Suppressor macrophage (primary cell): ENCODE data around the gene GRAP.

Source experiments
- DNase-seq, 4 experiments: peaks; one replicate each; pipeline ENCODE4 v3.0.0-alpha.2; 2020 to 2022

Gene GRAP

DNA sequence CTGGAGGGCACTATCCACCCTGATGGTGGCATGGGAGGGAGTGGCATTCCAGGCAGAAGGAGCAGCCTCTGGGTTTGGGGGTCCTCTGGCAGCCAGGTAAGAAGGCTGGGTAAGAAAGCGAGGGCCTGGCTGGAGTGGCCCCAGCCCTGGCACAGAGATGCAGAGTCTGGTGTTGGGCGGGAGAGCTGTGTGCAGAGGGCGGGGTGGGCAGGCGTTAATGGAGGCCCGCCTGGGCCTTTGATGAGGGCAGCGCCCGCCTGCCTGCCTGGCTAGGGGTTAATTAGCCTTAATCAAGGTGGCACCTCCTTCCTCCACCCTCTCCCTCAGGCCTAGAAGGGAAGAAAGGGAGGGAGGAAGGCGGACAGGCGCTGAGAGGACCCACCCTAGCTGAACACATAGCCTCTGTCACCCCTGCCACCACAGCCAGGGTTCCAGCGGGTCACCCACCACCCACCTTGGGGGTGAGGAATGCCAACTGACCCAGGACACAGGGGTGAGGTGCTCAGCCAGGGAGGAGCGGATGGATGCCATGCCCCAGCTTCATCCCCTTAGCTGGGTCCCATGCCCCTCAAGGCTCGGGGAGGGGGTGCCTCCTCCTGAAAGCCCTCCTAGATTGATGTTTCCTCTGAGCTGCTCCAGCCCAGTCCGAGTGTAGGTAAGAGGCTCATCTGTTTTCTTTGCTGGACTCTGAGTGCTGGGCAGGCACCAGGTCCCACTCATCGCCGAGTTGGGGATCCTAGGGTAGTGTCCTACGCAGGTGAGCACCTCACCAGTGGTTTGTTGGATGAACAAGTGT is 28.8 kb downstream of the GRAP start:
- no peak for DNase-seq

- no peak for DNase-seq
Observed at GRCh38 chr17:19017401-19017800, 29.4 kb downstream of the GRAP start.

DNA sequence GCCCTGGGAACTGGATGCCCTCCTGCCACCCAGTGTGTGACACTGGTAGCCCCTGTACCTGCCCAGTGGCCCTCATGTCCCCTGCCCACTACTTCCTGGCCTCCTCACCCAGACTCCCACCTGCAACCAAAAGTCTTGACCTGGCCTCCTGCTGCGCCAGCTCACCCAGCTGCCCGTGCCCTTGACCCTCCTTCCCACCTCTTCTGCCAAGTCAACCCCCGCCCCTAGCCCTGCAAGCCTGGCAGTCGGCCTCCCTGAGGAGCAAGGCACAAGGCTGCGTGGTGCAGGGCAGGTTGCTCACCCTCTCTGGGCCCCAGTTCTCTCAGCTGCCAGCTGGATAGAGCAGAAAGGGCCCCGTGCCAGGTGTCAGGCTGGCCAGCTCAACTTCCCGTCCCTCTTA is 29.9 kb downstream of the GRAP start:
- DNase-seq = no peak

DNA sequence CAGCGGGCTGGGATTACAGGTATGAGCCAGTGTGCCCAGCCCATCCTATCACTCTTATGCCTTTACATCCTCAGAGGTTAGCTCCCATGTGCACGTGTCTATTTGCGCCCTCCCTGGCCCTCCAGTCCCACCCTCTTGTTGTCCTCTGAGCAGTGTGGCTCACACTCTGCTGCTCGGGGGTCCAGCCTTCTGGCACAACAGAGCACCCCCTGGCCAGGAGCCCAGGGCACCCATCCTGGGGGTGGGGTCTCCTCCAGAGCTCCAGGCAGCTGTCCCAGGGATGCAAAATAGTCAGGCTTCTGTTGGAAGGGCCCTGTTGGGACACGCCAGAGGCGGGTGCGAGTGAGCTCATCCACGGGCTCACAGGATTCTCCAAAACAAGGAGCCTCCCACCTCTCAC is 30.5 kb downstream of the GRAP start:
- DNase-seq = no peak

GRCh38 chr17:19015428-19015827 is 31.3 kb downstream of the GRAP start:
- DNase-seq = no peak

DNA sequence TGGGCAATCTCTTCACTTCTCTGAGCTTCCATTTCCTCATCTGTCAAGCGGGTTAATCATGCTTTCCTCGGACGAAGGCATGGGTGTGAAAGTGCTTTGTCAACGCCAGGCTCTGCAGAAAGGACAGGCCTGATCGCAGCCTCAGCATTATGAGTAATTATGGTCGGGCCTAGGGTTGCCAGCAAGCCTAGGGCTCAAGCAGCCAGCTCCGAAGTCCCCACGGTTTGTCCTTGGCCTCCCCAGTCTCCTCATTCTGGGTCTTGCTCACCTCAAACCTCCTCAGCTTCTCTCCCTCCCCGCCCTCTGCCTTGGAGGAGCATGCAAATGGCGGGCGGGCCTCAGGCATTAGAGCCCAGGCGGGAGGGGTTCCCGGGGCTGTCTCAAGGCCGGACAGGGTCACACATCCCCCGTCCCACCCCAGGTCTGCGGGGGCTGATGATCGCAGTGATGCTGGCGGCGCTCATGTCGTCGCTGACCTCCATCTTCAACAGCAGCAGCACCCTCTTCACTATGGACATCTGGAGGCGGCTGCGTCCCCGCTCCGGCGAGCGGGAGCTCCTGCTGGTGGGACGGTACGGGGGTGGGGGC is 32.0 kb downstream of the GRAP start:
- DNase-seq = peak; percentile 20 to 49 (median 34)

DNA sequence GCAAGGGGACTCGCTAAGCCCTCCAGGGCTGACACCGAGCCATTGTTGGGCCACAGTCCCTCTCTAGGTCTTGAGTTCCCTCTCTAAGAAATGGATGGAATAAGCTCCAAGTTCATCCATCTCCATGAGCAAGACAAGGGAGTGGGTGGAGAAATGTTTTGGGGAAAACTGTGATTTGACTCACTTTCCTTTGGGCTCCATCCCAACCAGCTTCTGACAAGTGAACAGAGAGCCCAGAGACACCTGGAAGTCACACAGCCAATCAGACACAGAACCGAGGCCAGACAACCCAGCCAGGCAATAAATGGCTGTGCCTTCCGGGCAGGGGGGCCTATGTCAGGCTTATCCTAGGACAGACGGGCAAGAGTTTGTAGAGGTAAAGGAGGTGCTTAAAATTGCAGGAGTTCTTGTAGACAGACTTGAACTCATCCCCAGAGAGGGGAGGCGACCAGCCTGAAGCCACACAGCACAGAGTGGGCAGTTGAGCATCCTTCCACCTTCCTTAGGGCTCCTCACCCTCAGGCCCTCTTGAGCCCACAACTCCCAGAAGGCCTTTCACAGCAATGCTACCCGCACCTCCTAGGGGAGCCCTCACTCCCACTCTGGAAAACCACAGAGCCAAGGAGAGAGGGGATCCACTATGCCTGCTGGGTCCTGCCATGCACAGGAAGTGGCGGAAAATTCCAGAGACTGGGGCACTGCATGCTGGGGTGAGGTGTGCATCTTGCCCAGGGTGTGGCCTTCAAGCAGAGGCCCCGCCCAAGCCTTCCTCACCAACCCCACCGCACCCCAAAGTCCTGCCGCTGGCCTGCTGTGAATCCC is 32.7 kb downstream of the GRAP start:
- no peak for DNase-seq

- DNase-seq = no peak
Observed at GRCh38 chr17:19013226-19013625, 33.5 kb downstream of the GRAP start.

GRCh38 chr17:19012171-19013080 is 34.3 kb downstream of the GRAP start:
- DNase-seq = no peak

- no peak for DNase-seq
Observed at GRCh38 chr17:19011581-19011980, 35.2 kb downstream of the GRAP start.

DNA sequence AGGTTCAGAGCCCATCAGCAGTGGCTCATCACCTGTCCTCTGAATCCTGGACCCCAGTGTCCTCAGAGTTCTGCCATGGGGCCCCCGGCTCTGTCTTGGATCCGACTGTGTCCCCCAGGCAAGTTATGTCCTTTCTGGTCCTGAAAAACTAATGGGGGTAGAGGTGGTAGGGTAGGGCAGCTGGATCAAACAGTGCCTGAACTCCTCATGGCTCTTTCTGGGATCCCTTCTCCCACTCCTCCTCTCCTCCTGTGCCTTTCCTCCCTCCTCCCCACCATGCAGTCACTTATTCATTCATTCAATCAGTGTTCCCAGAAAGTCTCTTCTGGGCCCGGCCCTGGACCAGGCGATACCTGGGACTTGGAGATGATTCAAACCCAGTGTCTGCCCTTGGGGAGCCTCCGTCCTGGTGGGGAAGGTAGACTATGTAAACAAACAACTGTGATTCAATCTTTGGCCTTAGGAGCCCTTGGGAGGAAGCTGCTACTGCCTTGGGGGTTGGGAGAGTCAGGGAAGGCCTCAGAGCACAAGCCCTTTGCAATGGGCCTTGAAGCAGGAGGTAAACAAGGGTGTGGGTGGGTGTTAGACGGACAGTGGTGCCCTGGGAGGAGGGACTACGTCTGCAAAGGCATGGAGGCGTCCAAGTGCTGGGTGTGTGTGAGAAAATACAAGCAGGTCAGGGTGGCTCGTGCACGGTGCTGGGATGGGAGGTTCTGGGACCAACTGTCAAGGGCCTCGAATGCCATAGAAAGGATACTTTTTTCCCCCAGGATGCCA is 35.8 kb downstream of the GRAP start:
- peak in 1 of 4 experiments; percentile 28 for DNase-seq

DNA sequence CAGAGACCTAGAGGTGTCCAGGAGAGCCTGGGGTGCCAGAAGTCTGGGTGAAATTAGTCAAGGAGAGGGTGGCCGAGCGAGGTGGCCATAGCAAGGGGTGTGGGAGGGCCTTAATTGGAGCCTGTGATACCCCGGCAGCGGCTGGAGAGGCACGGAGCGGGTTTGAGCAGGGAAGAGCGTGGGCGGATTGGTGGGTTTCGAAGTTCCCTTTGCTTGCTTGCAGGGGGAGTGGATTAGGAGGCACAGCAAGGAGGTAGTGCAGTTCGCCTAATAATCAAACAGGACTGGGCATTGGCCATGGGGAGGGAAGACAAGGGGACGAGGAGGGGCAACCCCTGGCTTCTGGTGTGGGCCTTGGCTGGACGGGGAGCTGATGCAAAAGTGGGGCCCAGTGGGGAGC is 36.8 kb downstream of the GRAP start:
- DNase-seq = no peak

- DNase-seq = no peak
Observed at GRCh38 chr17:19006698-19007097, 40.1 kb downstream of the GRAP start.

GRCh38 chr17:19005789-19006430 is 40.8 kb downstream of the GRAP start:
- DNase-seq = no peak

DNA sequence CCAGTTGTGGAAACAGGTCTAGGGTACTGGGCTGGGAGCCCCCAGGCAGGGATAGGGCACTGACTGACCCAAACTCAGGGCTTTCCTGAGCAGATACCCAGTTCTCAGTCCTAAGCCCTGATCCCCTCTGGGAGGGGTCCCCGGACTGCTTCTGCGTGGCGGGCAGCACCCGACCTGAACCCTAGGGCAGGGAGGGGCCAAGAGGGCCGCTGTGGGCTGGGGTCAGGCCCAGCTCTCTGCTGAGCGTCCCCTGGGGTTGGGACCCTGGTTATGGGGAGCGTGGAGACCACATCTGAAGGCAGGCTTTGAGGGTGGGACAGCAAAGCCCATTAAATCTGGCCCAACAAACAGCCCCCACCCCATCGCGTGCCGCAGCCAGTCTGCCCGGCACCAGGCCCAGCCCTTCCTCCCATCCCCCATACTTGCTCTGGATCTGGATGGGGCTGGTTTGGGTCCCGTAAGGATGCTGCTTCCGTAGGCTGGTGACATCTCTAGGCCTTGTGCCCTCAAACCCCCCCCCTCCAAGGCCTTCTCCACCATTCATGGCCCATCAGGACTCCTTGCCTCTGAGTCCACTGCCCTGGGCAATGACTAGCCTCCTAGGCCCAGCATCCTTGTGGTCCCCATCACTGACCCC is 41.5 kb downstream of the GRAP start:
- no peak for DNase-seq

DNA sequence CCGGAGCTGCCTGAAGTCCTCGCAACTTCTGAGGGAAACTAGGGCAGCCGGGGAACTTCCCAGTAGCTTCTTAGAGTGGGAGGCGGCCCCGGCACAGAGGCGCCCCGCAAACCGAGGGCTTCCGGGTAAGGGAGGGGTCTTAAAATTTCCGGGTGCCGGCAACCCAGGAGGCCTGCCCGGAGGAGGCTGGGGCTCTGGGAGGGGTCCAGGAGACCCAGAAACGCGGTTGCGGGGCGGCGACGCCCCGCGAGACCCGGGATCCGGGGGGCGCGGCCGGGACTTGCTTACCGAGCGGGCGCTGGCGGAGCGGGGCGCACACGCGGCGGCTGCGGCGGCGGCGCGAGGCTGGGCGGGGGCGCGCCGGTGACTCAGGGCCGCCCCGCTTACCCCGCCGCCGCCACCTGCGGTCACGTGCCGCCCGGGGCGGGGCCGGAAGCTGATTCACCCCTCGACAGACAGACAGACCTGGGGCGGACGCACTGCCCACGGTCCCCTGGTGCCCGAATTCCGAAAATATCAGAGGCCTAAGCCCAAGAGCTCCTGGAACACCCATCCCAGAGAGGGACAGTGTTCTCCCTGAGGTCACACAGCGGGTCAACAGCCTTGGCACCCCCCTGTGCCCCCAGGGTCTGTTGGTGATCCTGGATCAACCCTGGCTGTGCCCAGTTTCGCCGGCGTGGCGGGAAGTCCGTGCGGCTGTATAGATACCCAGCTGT is 42.2 kb downstream of the GRAP start, which contains the start of gene FAM83G:
FAM83G (minus strand) TSS at position 344 of the 716 bp plus-strand sequence. CDS start 723 bp downstream, outside the sequence.
- DNase-seq = peak; percentile 54 to 87 (median 69)

DNA sequence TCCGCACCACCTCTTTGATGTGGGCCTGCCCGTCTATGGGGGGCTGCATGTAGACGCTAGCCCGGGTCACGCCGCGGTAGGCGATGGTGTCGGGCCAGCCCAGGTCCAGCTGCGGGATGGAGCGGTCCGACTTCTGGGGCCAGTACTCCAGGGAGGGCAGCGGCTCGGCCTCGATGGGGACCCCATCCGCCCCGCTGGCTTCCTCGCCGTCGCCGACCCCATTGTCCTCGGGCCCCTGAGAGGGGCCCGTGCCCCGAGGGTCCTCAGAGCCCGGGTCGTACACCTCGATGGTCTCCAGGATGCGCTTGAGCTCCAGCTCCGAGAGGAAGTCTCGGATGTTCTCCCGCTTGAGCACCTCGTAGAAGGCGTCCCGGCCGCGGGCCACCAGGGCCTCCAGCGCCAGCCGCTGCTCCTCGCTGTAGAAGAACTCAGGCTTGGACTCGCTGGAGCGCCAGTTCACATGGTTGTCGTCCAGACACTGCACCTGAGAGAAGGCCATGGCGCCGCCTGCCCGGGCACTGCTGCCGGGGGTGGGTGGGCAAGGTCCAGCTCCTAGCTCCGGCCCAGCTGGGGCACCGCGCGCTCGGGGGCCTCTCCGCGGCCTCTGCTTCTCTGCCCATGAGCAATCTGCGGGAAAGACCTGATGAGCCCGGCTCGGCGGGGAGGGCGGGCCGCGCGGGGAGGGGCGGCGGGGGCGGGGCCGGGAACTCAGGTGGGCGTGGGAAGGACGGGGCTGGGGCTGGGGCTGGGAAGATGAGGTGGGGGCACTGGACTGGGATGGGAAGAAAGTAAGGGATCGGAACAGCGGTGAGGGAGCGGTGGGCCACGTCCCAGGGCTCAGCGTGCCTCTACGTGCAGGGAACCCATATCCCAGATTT is 43.0 kb downstream of the GRAP start:
- peak in 3 of 4 experiments; percentile 9 to 52 (median 35) for DNase-seq

DNA sequence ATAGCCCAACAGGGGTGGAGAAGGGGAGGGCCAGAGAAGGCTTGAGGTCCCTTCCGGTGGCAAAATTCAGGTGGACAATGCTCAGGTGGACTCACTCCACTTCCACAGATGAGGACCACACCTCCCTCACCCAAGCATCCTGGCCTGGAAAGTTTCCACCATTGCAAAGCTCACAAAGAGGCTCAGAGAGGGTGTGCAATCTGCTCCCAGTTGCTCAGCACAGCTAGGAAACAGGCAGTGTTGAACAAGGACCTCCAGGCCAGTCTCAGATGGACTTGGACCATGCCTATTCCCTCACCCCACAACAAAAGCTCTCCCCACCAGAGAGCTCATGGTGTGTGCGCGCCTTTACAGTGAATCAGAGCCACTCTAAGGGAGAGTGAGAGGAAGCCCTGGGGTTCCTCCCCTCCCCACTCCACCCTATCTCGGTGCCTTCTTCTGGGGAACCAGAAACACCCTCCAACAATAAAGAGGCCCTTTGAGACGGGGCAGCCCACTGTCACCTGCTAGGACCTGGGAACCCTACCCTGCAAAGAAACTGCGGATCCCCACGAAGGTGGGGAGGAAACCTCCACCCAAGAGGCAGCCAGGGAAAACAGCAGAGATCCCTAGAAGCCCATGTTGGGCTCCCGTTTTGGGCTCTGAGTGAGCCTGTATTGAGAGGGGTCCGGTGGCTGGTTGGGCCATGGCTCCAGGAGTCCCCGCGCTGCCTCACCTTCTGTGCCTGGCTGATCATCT is 43.8 kb downstream of the GRAP start:
- peak in 3 of 4 experiments; percentile 5 to 25 (median 21) for DNase-seq
